AG08396 (cell line): Measurements from ENCODE around the gene TATDN3.
"Not testable (repeated sequence)": the region's sequence is repeated elsewhere in the genome, so short reads cannot be mapped to it uniquely, and the experiment has no call there.

Experiments used
- DNase-seq: peaks from one replicate; pipeline ENCODE4 v3.0.0; 2012; ENCODE audit warnings: low spot score, mixed read lengths

TATDN3 gene, protein sequence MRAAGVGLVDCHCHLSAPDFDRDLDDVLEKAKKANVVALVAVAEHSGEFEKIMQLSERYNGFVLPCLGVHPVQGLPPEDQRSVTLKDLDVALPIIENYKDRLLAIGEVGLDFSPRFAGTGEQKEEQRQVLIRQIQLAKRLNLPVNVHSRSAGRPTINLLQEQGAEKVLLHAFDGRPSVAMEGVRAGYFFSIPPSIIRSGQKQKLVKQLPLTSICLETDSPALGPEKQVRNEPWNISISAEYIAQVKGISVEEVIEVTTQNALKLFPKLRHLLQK

DNA sequence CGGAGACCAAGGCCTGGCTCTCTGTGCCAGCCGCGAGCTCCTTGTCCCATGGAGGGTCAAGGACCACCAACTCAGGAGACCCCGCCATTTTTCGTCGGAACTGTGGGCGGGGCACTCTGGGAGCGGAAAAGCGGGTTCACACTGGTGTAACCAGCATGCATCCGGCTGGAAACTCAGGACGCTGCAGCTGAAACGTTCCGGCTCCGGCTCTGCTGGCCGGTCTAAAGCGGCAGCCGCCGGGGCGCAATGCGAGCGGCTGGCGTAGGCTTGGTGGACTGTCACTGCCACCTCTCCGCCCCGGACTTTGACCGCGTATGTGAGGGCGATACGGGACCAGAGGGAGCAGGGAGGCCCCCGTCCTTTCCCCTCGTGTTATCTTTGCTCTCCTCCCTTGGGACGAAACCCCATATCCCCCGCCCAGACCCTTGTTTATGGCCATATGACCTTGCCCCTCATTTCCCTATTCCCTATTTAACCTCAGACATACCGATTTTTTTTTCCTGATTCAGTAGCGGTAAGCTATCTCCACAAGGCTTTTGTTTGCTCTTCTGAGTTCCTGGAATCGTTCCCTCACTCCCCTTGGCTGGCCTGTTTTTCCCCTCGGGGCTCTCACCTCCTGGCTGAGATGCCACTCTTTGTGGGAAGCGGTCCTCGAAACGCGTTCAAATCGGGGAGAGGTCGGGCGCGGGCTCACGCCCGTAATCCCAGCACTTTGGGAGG lies at the start of gene TATDN3, which contains the start of gene NSL1:
TATDN3 (plus strand) TSS at position 219 of the 720 bp plus-strand sequence; CDS start at position 247, 28 bp downstream.
NSL1 (minus strand) TSS at position 102 of the 720 bp plus-strand sequence; CDS start at position 88, 14 bp downstream.
- DNase-seq, result peak; percentile 86

DNA sequence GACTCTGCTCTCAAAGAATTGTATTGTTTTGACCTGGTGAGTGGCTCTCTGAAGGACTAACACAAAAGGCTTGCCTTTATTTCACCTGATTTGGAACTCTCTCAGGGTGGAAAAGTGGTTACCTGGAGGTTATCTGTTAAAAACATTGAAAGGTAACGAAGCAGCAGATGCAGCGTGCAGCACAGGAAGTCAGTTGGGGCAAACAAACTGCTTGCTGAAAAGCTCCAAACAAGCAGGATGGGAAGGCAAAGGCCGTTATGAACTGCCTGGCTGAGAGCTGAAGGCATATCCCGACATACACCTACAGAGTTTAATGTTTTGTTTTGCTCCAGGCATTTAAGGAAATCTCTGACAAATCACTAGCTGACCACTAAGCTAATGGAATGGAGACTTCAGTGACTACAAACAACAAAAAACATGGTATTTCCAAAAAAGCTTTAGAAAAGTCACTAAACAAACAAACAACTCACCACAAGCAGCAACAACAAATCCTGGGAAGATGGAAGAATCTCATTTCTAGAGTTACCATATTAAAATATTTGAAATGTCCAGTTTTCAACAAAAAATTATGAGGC lies 47.7 kb upstream of the TATDN3 start:
- no peak for DNase-seq

DNA sequence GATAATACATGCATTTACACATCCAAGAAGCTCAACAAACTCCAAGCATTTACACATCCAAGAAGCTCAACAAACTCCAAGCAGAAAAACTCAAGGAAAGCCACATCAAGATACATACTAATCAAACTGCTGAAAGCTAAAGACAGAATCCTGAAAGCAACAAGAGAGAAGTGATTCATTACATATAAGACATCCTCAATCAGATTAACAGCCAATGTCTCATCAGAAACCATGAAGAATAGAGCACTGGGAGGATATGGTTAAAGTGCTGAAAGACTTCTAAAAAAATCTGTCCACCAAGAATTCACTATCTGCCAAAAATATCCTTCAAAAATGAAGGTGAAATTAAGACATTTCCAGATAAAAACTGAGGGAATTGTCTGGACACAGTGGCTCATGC lies 46.4 kb upstream of the TATDN3 start:
- no peak for DNase-seq

- DNase-seq, result no peak
Measured at GRCh38 chr1:212746546-212746945, 45.1 kb upstream of the TATDN3 start.

DNA sequence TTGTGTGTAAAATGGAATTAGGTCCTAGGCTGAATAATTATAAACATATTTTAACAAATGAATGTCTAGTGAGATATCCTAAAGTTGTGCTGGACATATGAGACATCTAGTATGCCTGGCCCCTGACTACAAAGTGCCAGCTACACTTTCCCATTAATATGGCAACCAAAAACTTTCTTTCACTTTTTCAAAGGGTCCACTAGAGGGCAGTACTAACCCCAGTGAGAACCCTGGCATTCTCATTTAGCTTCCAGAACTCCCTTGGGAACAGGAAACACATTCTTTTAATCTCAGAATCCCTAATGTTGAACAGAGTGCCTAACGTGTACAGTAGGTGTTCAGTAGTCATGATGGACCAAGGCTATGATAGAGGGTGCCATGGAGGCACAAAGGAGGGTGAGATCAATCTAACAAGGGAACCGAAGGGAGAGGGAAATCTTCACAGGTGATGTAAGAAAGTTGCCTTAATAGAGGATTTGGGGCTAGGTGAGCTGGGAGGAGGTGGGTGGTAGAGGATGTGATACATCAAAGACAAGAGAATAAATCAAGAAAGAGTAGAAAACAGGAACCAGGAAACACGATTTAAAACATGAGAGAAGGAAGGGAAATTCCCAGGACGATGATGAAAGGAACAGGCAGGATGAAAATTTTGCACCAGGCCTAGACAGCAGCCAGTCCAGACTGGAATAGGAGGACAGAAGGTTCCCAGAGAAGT lies 41.7 kb upstream of the TATDN3 start:
- peak; percentile 73 for DNase-seq

DNA sequence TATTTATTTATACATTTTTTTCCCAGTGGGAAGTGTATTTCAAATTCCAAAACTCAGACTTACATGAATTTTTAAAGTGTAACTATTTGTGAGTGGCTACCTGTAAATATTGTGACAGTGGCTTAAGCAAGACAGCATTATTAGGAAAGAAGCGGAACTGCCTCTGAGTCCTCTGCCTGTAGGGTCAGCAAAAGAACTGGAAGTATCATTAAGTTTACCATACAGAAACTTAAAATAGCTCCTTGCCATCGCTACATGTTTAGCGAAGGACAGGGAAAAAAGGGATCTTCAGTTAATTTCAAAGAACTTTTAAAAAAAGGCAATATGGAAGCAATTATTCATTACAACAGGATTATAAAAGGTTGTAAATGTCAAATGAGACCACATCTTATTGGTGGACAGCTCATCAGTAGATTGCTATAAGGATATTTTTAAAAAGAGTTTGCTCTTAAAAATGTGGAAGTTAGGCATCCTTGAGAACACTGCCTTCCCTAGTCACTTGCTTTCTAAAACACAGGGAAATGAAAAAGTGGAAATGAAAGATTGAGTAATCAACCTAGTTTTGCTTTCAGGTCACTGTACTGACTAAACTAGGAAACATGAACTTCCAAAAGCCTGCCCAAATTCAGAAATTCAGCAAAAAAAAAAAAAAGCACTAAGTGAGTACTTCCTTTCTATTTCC lies 39.3 kb upstream of the TATDN3 start:
- peak; percentile 22 for DNase-seq

- no peak for DNase-seq
Measured at GRCh38 chr1:212752934-212753497, 38.7 kb upstream of the TATDN3 start.

GRCh38 chr1:212753749-212754148 lies 37.9 kb upstream of the TATDN3 start:
- no peak for DNase-seq

- no peak for DNase-seq
Measured at GRCh38 chr1:212754193-212754592, 37.5 kb upstream of the TATDN3 start.

- no peak for DNase-seq
Measured at GRCh38 chr1:212754680-212755079, 37.0 kb upstream of the TATDN3 start.

- DNase-seq, result no peak
Measured at GRCh38 chr1:212759683-212760082, 32.0 kb upstream of the TATDN3 start.

GRCh38 chr1:212760126-212760823 lies 31.4 kb upstream of the TATDN3 start:
- DNase-seq, result no peak

DNA sequence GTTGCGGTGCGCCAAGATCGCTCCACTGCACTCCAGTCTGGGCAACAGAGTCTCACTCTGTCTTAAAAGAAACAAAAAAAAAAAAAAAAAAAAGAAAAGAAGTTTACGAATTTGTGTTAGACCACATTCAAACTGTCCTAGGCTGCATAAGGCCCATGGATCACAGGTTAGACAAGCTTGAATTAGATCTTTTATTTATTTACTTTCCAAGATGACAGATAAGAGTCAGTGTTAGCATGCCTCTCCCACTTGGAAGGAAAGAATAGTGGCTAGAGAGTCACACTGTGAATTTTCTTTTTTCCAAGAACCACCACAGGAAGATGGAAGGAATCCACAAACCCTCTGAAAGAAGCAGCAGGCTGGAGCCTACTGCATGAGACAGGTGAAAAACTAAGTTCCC lies 29.5 kb upstream of the TATDN3 start:
- DNase-seq, result no peak

DNA sequence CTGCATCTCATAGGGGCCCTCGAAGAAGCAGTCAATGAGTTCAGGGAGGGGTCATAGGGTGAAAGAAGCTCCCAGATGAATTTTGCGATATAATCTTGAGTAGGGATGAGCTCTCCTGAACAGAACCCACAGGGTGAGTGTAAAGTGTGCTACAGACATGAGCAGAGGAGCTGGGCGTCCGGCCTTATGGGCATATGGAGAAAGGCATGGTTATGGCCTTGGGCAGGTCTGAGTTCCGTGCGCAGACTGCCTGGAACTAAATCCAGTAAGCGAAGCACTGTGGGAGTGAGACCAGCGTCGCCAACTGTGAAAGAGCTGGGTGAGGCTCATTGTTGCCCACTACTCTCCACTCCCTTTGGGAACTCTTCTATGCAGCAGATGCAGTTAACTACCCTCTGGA lies 28.9 kb upstream of the TATDN3 start:
- no peak for DNase-seq

DNA sequence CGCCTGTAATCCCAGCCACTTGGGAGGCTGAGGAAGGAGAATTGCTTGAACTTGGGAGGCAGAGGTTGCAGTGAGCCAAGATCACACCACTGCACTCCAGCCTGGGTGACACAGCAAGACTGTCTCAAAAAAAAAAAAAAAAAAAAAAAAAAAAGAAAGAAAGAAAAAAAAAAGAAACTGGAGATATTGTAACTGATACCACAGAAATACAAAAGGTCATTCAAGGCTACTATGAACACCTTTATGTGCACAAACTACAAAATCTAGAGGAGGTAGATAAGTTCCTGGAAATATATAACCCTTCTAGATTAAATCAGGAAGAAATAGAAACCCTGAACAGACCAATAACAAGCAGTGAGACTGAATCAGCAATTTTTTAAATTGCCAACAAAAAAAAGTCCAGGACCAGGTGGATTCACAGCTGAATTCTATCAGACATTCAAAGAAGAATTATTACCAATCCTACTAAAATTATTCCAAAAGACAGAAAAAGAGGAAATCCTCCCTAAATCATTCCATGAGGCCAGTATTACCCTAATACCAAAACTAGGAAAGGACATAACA lies 26.9 kb upstream of the TATDN3 start:
- not testable (repeated sequence) for DNase-seq

GRCh38 chr1:212766825-212767224 lies 24.9 kb upstream of the TATDN3 start:
- DNase-seq, result not testable (repeated sequence)

GRCh38 chr1:212769459-212770167 lies 22.1 kb upstream of the TATDN3 start:
- no peak for DNase-seq

- no peak for DNase-seq
Measured at GRCh38 chr1:212771341-212771740, 20.4 kb upstream of the TATDN3 start.

DNA sequence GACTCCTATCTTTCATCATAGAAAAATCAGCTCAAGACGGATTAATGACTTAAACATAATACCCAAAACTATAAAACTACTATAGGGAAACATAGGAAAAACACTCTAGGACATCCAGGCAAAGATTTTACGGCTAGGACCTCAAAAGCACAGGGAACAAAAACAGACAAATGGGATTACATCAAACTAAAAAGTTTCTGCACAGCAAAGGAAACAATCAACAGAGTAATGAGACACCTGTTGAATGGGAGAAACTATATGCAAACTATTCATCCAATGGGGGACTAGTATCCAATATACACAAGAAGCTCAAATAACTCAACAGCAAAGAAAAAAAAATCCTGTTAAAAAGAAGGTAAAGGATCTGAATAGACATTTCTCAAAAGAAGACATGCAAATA lies 18.7 kb upstream of the TATDN3 start:
- no peak for DNase-seq

DNA sequence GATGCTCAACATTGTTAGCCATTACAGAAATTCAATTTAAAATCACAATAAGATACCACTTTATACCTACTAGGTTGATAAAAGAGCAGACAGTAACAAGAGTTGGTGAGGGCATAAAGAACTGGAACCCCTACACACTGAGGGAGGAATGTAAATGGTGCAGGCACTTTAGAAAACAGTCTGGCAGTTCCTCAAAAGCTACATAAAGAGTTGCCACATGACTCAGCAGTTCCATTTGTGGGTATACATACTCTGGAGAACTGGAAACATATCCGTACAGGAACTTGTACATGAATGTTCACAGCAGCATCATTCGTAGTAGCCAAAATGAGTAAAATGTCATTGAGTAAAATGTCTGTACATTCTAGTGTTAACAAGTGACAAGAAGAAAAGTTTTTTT lies 17.1 kb upstream of the TATDN3 start:
- DNase-seq, result no peak
